Keratinocyte (primary cell): ENCODE measurements around the gene BBS2. TPM values are rescaled to one million over a fixed set of nuclear protein-coding genes. Genes with fewer than 3 reads are reported as not detected.

Experiments
- DNase-seq: peaks from one replicate; pipeline ENCODE4 v3.0.0-alpha.2; 2011; ENCODE audit warnings: low read depth, missing footprints, low spot score
- FAIRE-seq: peaks from 2 replicates; lab custom pipeline; 2011; peaks lifted over from hg19 to GRCh38; lab: Jason Lieb, UNC
- H2AFZ ChIP-seq: 2 replicates; pipeline ENCODE4 v1.6.0; 2012; ENCODE audit warnings: low read length, control low read depth, inconsistent platforms; ENCODE audit not compliant: control insufficient read depth
- H3K27ac ChIP-seq: 2 replicates; pipeline ENCODE4 v1.5.1; 2011; ENCODE audit warnings: low read length; ENCODE audit not compliant: control insufficient read depth, insufficient read depth
- H3K27me3 ChIP-seq: 3 replicates; pipeline ENCODE4 v1.6.0; 2011; ENCODE audit warnings: low read length; ENCODE audit not compliant: control insufficient read depth, insufficient read depth; ENCODE audit errors: extremely low read depth
- H3K36me3 ChIP-seq, 2 experiments: 2 replicates in 1 of 2; 3 replicates in 1 of 2; pipeline ENCODE4 v1.5.1; 2011; ENCODE audit warnings: low read length in 2 of 2, mild to moderate bottlenecking in 1 of 2; ENCODE audit not compliant: control insufficient read depth in 2 of 2, insufficient read depth in 2 of 2; ENCODE audit errors: extremely low read depth in 1 of 2
- H3K4me1 ChIP-seq: 3 replicates; pipeline ENCODE4 v1.5.1; 2011; ENCODE audit warnings: low read length; ENCODE audit not compliant: control insufficient read depth, insufficient read depth; ENCODE audit errors: extremely low read depth
- H3K4me2 ChIP-seq: 3 replicates; pipeline ENCODE4 v1.6.0; 2011; ENCODE audit warnings: low read depth, low read length; ENCODE audit not compliant: control insufficient read depth, insufficient read depth; ENCODE audit errors: extremely low read depth
- H3K4me3 ChIP-seq, 3 experiments: fragments of 200-600 bp in 1 of 3; sonication (generic) in 1 of 3; 2 replicates in 2 of 3; 3 replicates in 1 of 3; pipeline ENCODE4 v1.5.1; 2011 to 2016; ENCODE audit warnings: low read length in 3 of 3, mild to moderate bottlenecking in 3 of 3, control low read depth in 2 of 3, inconsistent platforms in 1 of 3, low read depth in 1 of 3, mixed read lengths in 1 of 3, mixed run types in 1 of 3, moderate library complexity in 1 of 3; ENCODE audit not compliant: control insufficient read depth in 2 of 3, insufficient read depth in 2 of 3; ENCODE audit errors: extremely low read depth in 1 of 3
- H3K79me2 ChIP-seq: 2 replicates; pipeline ENCODE4 v1.6.0; 2012; ENCODE audit warnings: low read length; ENCODE audit not compliant: control insufficient read depth, insufficient read depth
- H3K9ac ChIP-seq: 3 replicates; pipeline ENCODE4 v1.6.0; 2011; ENCODE audit warnings: low read length; ENCODE audit not compliant: control insufficient read depth, insufficient read depth; ENCODE audit errors: extremely low read depth
- H3K9me1 ChIP-seq: 3 replicates; pipeline ENCODE4 v1.6.0; 2011; ENCODE audit warnings: low read length; ENCODE audit not compliant: control insufficient read depth, insufficient read depth; ENCODE audit errors: extremely low read depth
- H3K9me3 ChIP-seq: 2 replicates; pipeline ENCODE4 v1.5.1; 2012; ENCODE audit warnings: low read depth, low read length; ENCODE audit not compliant: control insufficient read depth
- H4K20me1 ChIP-seq: 3 replicates; pipeline ENCODE4 v1.6.0; 2011; ENCODE audit warnings: low read length; ENCODE audit not compliant: control insufficient read depth, insufficient read depth; ENCODE audit errors: extremely low read depth
- EZH2 ChIP-seq: IDR thresholded peaks from one replicate; pipeline ENCODE4 v1.6.1; 2012; ENCODE audit warnings: inconsistent platforms, mild to moderate bottlenecking, low read length, moderate library complexity
- dilution Hi-C: fragments of 300-500 bp; cut with MboI; formaldehyde crosslinking; loops from one replicate; pipeline ENCODE4 v1.7.0; 2020; ENCODE audit warnings: low sequenced_read_pairs; ENCODE audit not compliant: extremely low pct_ligation_motif_present
- polyA plus RNA-seq, 5 experiments: library from polyadenylated mRNA; depleted of rRNA in 3 of 5; stranded (reverse) in 3 of 5; stranded (forward) in 1 of 5; unstranded in 1 of 5; fragments of >200 nt; gene quantifications; 1 replicate in 1 of 5; 2 replicates in 3 of 5; 3 replicates in 1 of 5; pipeline versions ENCODE4 v1.2.1 to v1.2.3, GENCODE V29; 2011 to 2012; ENCODE audit warnings: missing spikeins in 2 of 5, low read depth in 1 of 5, low replicate concordance in 1 of 5
- TF ChIP-seq, protein P1 (sequence below), 3 experiments: IDR thresholded peaks in 1 of 3; conservative IDR thresholded peaks in 1 of 3; optimal IDR thresholded peaks in 1 of 3; 2 replicates in 2 of 3; 3 replicates in 1 of 3; pipeline versions ENCODE3 to v1.5.1; 2011; ENCODE audit warnings: low read length in 3 of 3, mild to moderate bottlenecking in 3 of 3, moderate library complexity in 2 of 3, control low read depth in 1 of 3, inconsistent platforms in 1 of 3; ENCODE audit not compliant: insufficient read depth in 2 of 3; ENCODE audit errors: extremely low read depth in 1 of 3

The BBS2 gene
- polyA plus RNA-seq, 1 donor (not counting 4 experiments of a cell fraction or from before 2014, with no cell fraction given): 76.1 TPM

DNA sequence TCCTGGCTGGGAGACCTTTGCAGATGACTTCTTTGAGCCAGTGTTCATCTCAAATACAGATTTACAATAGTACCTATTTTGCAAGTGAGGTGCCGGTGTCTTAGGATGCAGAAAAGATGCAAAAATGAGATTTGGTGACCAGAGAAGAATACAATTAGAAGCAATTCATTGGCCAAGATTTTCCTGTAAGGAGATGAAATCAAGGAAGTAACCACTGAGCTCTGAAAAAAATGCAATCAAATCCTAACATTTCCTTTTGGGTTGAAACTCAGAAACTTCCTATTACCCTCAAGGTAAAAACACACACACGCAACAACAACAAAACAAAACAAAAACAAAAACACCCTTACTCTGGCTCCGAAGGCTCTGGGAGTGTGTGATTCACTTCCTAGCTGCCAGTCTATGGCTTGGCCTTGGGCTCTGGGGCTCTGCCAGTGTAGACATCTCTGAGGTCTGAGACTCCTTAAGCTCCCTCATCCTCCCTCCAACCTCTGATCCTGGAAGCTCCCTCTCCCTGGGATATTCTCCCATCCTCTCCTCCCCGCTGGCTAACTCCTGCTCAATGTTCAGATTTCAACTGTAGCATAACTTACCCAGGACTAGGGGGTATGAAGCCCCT lies 28.2 kb upstream of the BBS2 start:
- no peak for DNase-seq
- peak overlapping the region in 1 of 3 experiments; percentile 30 for H3K4me3 ChIP-seq
- peaks cover 30% of the 10 kb centered on the region for H3K4me1 ChIP-seq
- H3K9me3 ChIP-seq: no peaks in the 10 kb centered on the region
- dilution Hi-C loops: no loop called here
- H3K27ac ChIP-seq: peak overlapping the region; percentile 83
- peak overlapping the region; percentile 74 for H3K4me2 ChIP-seq
- no peaks in the 10 kb centered on the region for H3K79me2 ChIP-seq
- FAIRE-seq: peak; percentile 13
- H2AFZ ChIP-seq: no peak overlapping the region
- H4K20me1 ChIP-seq: no peaks in the 10 kb centered on the region
- H3K27me3 ChIP-seq: no peaks in the 10 kb centered on the region
- no peaks in the 10 kb centered on the region for H3K9me1 ChIP-seq
- no peak for TF ChIP-seq EZH2
- TF ChIP-seq, protein P1, sequence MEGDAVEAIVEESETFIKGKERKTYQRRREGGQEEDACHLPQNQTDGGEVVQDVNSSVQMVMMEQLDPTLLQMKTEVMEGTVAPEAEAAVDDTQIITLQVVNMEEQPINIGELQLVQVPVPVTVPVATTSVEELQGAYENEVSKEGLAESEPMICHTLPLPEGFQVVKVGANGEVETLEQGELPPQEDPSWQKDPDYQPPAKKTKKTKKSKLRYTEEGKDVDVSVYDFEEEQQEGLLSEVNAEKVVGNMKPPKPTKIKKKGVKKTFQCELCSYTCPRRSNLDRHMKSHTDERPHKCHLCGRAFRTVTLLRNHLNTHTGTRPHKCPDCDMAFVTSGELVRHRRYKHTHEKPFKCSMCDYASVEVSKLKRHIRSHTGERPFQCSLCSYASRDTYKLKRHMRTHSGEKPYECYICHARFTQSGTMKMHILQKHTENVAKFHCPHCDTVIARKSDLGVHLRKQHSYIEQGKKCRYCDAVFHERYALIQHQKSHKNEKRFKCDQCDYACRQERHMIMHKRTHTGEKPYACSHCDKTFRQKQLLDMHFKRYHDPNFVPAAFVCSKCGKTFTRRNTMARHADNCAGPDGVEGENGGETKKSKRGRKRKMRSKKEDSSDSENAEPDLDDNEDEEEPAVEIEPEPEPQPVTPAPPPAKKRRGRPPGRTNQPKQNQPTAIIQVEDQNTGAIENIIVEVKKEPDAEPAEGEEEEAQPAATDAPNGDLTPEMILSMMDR (optimal IDR thresholded peaks at IDR 0.05 in 1 of 3, IDR thresholded peaks at IDR 0.05 in 1 of 3, conservative IDR thresholded peaks at IDR 0.05 in 1 of 3; ENCODE audit: extremely low read depth in 1 of 3, insufficient read depth in 2 of 3, low read length in 3 of 3): no peak
- H3K9ac ChIP-seq: no peak overlapping the region
- no peaks in the 10 kb centered on the region for H3K36me3 ChIP-seq

GRCh38 chr16:56547120-56547948 lies 27.5 kb upstream of the BBS2 start:
- dilution Hi-C loops: no loop called here
- peak overlapping the region; percentile 74 for H3K4me2 ChIP-seq
- H3K9ac ChIP-seq: peak overlapping the region; percentile 45
- H3K27ac ChIP-seq: peak overlapping the region; percentile 83
- no peak for TF ChIP-seq EZH2
- TF ChIP-seq, protein P1 (optimal IDR thresholded peaks at IDR 0.05 in 1 of 3, IDR thresholded peaks at IDR 0.05 in 1 of 3, conservative IDR thresholded peaks at IDR 0.05 in 1 of 3; ENCODE audit: extremely low read depth in 1 of 3, insufficient read depth in 2 of 3, low read length in 3 of 3): no peak
- FAIRE-seq (peak; percentile 99), DNase-seq (no peak)
- no peaks in the 10 kb centered on the region for H3K9me1 ChIP-seq
- H3K9me3 ChIP-seq: no peaks in the 10 kb centered on the region
- peak overlapping the region in 2 of 3 experiments; percentile 30 to 44 for H3K4me3 ChIP-seq
- peaks cover 30% of the 10 kb centered on the region for H3K4me1 ChIP-seq
- H3K79me2 ChIP-seq: no peaks in the 10 kb centered on the region
- H4K20me1 ChIP-seq: no peaks in the 10 kb centered on the region
- H2AFZ ChIP-seq: peak overlapping the region; percentile 65
- no peaks in the 10 kb centered on the region for H3K36me3 ChIP-seq
- no peaks in the 10 kb centered on the region for H3K27me3 ChIP-seq
